ENCODE results near the gene PACSIN2. TPM values are rescaled to one million over a fixed set of nuclear protein-coding genes. Genes with fewer than 3 reads are reported as not detected.

PACSIN2 gene
- total RNA-seq, 1 donor from 2014 or later, result 87.8 TPM

GRCh38 chr22:43035250-43035649 lies 20.3 kb upstream of the PACSIN2 start:
- Mint-ChIP-seq H3K9me3 (ENCODE audit: unreplicated experiment) (no peaks in the 10 kb centered on the region), H3K4me1 (ENCODE audit: low read depth, unreplicated experiment) (peaks cover 2% of the 10 kb centered on the region), H3K36me3 (ENCODE audit: low read depth, unreplicated experiment) (peaks cover 8% of the 10 kb centered on the region), H3K27me3 (ENCODE audit: low read depth, unreplicated experiment) (peaks cover 4% of the 10 kb centered on the region), H3K4me3 (ENCODE audit: unreplicated experiment) (no peak overlapping the region), H3K27ac (ENCODE audit: unreplicated experiment) (no peak overlapping the region)
- no peak overlapping the region for H3K9ac ChIP-seq (ENCODE audit: low read length)
- H3K36me3 ChIP-seq (ENCODE audit: insufficient read depth, low read length), result no peaks in the 10 kb centered on the region
- H3K27ac ChIP-seq (ENCODE audit: low read depth, low read length), result no peak overlapping the region
- no peaks in the 10 kb centered on the region for H3K9me3 ChIP-seq (ENCODE audit: insufficient read depth, low read depth, low read length)
- no peak for FAIRE-seq
- H3K4me2 ChIP-seq (ENCODE audit: low read length), result no peak overlapping the region
- H3K79me2 ChIP-seq (ENCODE audit: insufficient read depth, low read length), result no peaks in the 10 kb centered on the region
- peaks cover 8% of the 10 kb centered on the region for H3K4me1 ChIP-seq (ENCODE audit: insufficient read depth, low read length)
- H3K27me3 ChIP-seq (ENCODE audit: insufficient read depth, low read length), result no peaks in the 10 kb centered on the region
- no peak overlapping the region for H2AFZ ChIP-seq (ENCODE audit: low read depth, low read length)
- DNase-seq (ENCODE audit: low read depth), result no peak
- TF ChIP-seq CTCF (IDR thresholded peaks at IDR 0.05; ENCODE audit: insufficient read depth, low read depth, low read length) (no peak), EZH2 (IDR thresholded peaks at IDR 0.05; ENCODE audit: insufficient read depth, low read length) (no peak)
- no peak overlapping the region for H3K4me3 ChIP-seq (ENCODE audit: insufficient read depth, low read depth, low read length)
- H4K20me1 ChIP-seq (ENCODE audit: insufficient read depth, low read length), result no peaks in the 10 kb centered on the region

- Histone ChIP-seq H3K36me3 (ENCODE audit: insufficient read depth, low read length) (no peaks in the 10 kb centered on the region), H3K27me3 (ENCODE audit: insufficient read depth, low read length) (no peaks in the 10 kb centered on the region), H3K4me1 (ENCODE audit: insufficient read depth, low read length) (peaks cover 8% of the 10 kb centered on the region), H4K20me1 (ENCODE audit: insufficient read depth, low read length) (no peaks in the 10 kb centered on the region), H3K4me3 (ENCODE audit: insufficient read depth, low read depth, low read length) (no peak overlapping the region), H3K9me3 (ENCODE audit: insufficient read depth, low read depth, low read length) (no peaks in the 10 kb centered on the region), H2AFZ (ENCODE audit: low read depth, low read length) (no peak overlapping the region), H3K9ac (ENCODE audit: low read length) (no peak overlapping the region), H3K27ac (ENCODE audit: low read depth, low read length) (no peak overlapping the region), H3K79me2 (ENCODE audit: insufficient read depth, low read length) (no peaks in the 10 kb centered on the region), H3K4me2 (ENCODE audit: low read length) (no peak overlapping the region)
- H3K4me3 Mint-ChIP-seq (ENCODE audit: unreplicated experiment), result no peak overlapping the region
- H3K9me3 Mint-ChIP-seq (ENCODE audit: unreplicated experiment), result no peaks in the 10 kb centered on the region
- H3K27ac Mint-ChIP-seq (ENCODE audit: unreplicated experiment), result no peak overlapping the region
- H3K36me3 Mint-ChIP-seq (ENCODE audit: low read depth, unreplicated experiment), result peaks cover 4% of the 10 kb centered on the region
- TF ChIP-seq CTCF (IDR thresholded peaks at IDR 0.05; ENCODE audit: insufficient read depth, low read depth, low read length) (no peak), EZH2 (IDR thresholded peaks at IDR 0.05; ENCODE audit: insufficient read depth, low read length) (no peak)
- H3K4me1 Mint-ChIP-seq (ENCODE audit: low read depth, unreplicated experiment), result peaks cover 2% of the 10 kb centered on the region
- no peak for FAIRE-seq
- no peak for DNase-seq (ENCODE audit: low read depth)
- H3K27me3 Mint-ChIP-seq (ENCODE audit: low read depth, unreplicated experiment), result peaks cover 7% of the 10 kb centered on the region
These were observed 16.7 kb upstream of the PACSIN2 start for GRCh38 chr22:43031617-43032016.

- H3K4me1 ChIP-seq (ENCODE audit: insufficient read depth, low read length), result peaks cover 11% of the 10 kb centered on the region
- no peak overlapping the region for H3K4me3 ChIP-seq (ENCODE audit: insufficient read depth, low read depth, low read length)
- no peak overlapping the region for H3K27ac Mint-ChIP-seq (ENCODE audit: unreplicated experiment)
- no peak for TF ChIP-seq EZH2 (IDR thresholded peaks at IDR 0.05; ENCODE audit: insufficient read depth, low read length)
- TF ChIP-seq CTCF (IDR thresholded peaks at IDR 0.05; ENCODE audit: insufficient read depth, low read depth, low read length), result no peak
- peaks cover 2% of the 10 kb centered on the region for H3K27me3 Mint-ChIP-seq (ENCODE audit: low read depth, unreplicated experiment)
- no peaks in the 10 kb centered on the region for H3K27me3 ChIP-seq (ENCODE audit: insufficient read depth, low read length)
- H4K20me1 ChIP-seq (ENCODE audit: insufficient read depth, low read length), result peaks cover 9% of the 10 kb centered on the region
- H3K36me3 ChIP-seq (ENCODE audit: insufficient read depth, low read length), result no peaks in the 10 kb centered on the region
- H3K4me1 Mint-ChIP-seq (ENCODE audit: low read depth, unreplicated experiment), result peaks cover 9% of the 10 kb centered on the region
- H3K9me3 Mint-ChIP-seq (ENCODE audit: unreplicated experiment), result no peaks in the 10 kb centered on the region
- H3K79me2 ChIP-seq (ENCODE audit: insufficient read depth, low read length), result peaks cover 11% of the 10 kb centered on the region
- H3K36me3 Mint-ChIP-seq (ENCODE audit: low read depth, unreplicated experiment), result no peaks in the 10 kb centered on the region
- H3K9ac ChIP-seq (ENCODE audit: low read length), result no peak overlapping the region
- no peaks in the 10 kb centered on the region for H3K9me3 ChIP-seq (ENCODE audit: insufficient read depth, low read depth, low read length)
- no peak overlapping the region for H2AFZ ChIP-seq (ENCODE audit: low read depth, low read length)
- no peak overlapping the region for H3K27ac ChIP-seq (ENCODE audit: low read depth, low read length)
- H3K4me2 ChIP-seq (ENCODE audit: low read length), result no peak overlapping the region
- DNase-seq (ENCODE audit: low read depth), result no peak
- no peak overlapping the region for H3K4me3 Mint-ChIP-seq (ENCODE audit: unreplicated experiment)
- FAIRE-seq, result no peak
These were observed 3.7 kb upstream of the PACSIN2 start for GRCh38 chr22:43018615-43019014.

Measured in astrocyte (in vitro differentiated cells and primary cell).